K562 treated with DMSO at 1 percent for 24 hours (cell line): ENCODE results near the gene CSN2. TPM values are rescaled to one million over a fixed set of nuclear protein-coding genes. Genes with fewer than 3 reads are reported as not detected.

ENCODE experiments used
- total RNA-seq: library from RNA; unstranded; fragments of 300-600 nt; gene quantifications from 2 replicates; pipeline ENCODE4 v1.2.3, GENCODE V29; 2022; ENCODE audit warnings: low read depth; ENCODE audit not compliant: insufficient read depth

The CSN2 gene
- total RNA-seq, result not detected in 2 replicates

GRCh38 chr4:69965628-69966027 is at the start of gene CSN2:
TSS of gene CSN2 (minus strand) at chr4:69965728. CDS start at chr4:69960995, 4,733 bp downstream.

GRCh38 chr4:69995526-69996016 is 30.0 kb upstream of the CSN2 start, which contains the start of gene STATH:
TSS of gene STATH (plus strand) at chr4:69995966. CDS start at chr4:69998438, 2,472 bp downstream.

GRCh38 chr4:69930768-69931167 is 34.8 kb downstream of the CSN2 start, which contains the start of gene CSN1S1:
TSS of gene CSN1S1 (plus strand) at chr4:69931068. CDS start at chr4:69932556, 1,488 bp downstream.

Other genes with a start within 250 kb of the CSN2 start
- not detected in 2 replicates for gene SULT1B1, start 205.1 kb downstream of the CSN2 start, total RNA-seq
- not detected in 2 replicates for gene SULT1E1, start 105.6 kb downstream of the CSN2 start, total RNA-seq
- not detected in 2 replicates for gene CSN1S1, start 34.7 kb downstream of the CSN2 start, total RNA-seq
- gene STATH, start 30.2 kb upstream of the CSN2 start, total RNA-seq, result not detected in 2 replicates
- not detected in 2 replicates for gene HTN3, start 62.7 kb upstream of the CSN2 start, total RNA-seq
- not detected in 2 replicates for gene HTN1, start 84.7 kb upstream of the CSN2 start, total RNA-seq
- not detected in 2 replicates for gene PRR27, start 188.5 kb upstream of the CSN2 start, total RNA-seq
- not detected in 2 replicates for gene ODAM, start 230.0 kb upstream of the CSN2 start, total RNA-seq